GM18873 (cell line): ENCODE measurements around the gene MAD1L1.

Source experiments
- ATAC-seq: cut with Tn5 transposase; IDR thresholded peaks from one replicate; pipeline ENCODE4 v1.9.1; 2021; ENCODE audit warnings: mild to moderate bottlenecking, moderate library complexity, moderate number of reproducible peaks; ENCODE audit not compliant: unreplicated experiment, low FRiP score

The MAD1L1 gene

DNA sequence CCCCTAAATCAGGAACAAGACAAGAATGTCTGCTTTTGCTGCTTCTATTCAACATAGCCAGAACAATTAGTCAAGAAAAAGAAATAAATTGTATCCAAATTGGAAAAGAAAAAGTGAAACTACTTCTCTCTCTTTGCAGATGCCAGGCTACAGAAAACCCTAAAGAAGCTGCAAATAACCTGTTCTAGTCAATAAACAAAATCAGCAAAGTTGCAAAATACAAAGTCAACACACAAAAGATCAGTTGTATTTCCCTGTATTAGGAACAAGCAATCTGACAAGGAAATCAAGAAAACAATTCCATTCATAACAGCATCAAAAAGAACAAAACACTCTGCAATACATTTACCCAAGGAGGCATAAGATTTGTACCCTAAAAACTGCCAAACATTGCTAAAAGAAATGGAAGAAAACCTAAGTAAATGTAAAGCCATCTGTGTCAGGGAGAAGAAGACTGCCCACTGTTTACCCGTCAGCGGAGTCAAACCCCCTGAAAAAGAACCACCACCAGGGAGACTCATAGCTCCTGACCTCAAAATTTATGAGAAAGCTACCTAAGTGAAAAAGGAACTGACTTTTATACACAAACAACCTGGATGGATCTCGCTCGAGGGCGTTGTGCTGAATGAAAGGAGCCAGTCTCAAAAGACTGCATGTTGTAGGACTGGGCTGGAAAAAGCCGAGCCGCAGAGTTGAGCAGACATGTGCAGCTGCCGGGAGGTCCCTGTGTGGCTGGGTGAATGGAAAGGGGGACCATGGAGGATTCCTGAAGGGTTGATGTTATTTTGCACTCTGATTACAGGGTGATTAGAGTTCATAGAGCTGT lies 263.1 kb downstream of the MAD1L1 start:
- no peak for ATAC-seq

- ATAC-seq: no peak
Measured at GRCh38 chr7:1968397-1969111, 264.2 kb downstream of the MAD1L1 start.

DNA sequence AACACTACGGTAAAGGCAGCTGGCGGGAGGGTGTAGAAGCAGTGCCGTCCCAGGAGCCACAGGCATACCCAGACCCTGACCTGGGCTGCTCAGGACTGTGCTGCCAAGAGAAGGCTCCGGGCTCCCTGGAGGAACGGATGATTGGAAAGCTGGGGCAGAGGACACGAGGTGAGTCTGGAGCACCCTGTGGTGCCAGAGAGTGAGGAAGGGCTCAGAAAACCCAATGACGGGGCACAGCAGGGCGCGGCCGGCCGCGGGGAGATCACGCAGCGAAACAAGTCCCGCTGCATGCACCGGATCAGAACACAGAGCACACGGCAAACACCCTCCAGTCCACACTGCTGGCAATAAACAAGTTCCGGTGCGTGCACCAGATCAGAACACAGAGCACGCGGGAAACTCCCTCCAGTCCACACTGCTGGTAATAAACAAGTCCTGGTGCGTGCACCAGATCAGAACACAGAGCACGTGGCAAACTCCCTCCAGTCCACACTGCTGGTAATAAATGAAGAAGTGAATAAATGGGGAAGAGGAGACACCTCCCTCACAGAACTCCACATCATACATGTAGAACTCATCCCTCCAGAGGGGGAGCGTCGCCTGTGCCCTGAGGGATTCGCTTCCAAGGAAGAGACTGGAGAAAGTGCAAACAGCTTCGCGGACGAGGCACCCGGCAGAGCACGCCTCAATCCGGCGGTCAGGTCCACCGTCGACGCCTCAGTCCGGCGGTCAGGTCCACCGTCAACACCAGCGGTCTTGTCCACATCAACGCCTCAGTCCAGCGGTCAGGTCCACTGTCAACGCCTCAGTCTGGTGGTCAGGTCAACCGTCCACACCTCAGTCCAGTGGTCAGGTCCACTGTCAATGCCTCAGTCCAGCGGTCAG lies 265.0 kb downstream of the MAD1L1 start:
- no peak for ATAC-seq

- no peak for ATAC-seq
Measured at GRCh38 chr7:1966631-1967200, 266.0 kb downstream of the MAD1L1 start.

GRCh38 chr7:1965579-1966294 lies 267.0 kb downstream of the MAD1L1 start:
- no peak for ATAC-seq

- no peak for ATAC-seq
Measured at GRCh38 chr7:1964913-1965578, 267.7 kb downstream of the MAD1L1 start.

DNA sequence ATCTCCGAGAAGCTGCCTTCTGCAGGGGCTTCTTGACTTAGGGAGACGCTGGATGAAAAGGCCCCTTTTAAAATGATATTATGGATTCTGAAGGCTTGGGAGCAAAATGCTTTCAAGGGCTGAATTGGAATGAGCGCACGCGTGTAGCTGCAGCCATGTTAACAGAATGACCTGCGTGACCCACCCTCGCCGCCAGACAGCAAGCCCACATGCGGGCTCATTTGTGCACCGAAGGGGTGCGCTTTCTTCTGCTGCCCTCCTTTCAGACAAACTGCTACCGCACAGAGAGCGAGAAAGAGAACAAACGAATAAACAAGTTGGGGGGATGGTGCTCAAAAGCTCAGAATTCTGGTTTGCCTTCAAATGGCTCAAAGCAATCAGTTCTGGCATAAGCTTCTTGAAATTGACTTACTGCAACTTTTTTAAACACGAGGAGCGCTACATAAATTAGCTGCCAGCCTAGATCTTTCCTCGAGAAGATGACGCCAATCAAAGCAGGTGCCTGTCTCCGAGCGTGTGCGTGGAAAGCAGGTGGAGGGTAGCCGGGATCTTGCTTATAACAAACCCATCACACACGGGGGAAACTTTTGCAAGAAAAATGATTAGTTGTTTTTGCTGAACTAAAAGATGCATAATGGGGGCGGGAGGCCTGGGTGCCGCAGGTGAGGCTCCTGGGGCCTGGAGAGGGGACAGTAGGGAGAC lies 268.4 kb downstream of the MAD1L1 start:
- no peak for ATAC-seq

DNA sequence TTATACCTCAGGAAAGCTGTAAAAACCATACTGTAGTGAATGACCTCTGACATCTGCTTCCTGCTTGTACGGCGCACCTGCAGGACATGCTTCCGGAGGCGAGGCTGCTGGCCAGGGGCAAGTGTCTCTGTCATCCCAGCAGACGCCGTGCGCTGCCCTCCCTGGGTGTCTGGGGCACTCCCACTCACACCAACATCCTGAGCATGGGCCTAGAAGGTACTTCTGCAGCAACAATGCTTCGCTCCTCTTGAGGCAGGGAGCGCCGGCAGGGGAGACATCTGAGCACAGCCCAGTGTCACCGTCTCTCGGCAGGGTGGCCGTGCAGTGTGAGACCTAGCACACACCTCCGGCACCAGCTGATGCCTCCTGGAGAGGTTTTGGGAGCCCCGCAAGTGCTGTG lies 269.2 kb downstream of the MAD1L1 start:
- no peak for ATAC-seq

DNA sequence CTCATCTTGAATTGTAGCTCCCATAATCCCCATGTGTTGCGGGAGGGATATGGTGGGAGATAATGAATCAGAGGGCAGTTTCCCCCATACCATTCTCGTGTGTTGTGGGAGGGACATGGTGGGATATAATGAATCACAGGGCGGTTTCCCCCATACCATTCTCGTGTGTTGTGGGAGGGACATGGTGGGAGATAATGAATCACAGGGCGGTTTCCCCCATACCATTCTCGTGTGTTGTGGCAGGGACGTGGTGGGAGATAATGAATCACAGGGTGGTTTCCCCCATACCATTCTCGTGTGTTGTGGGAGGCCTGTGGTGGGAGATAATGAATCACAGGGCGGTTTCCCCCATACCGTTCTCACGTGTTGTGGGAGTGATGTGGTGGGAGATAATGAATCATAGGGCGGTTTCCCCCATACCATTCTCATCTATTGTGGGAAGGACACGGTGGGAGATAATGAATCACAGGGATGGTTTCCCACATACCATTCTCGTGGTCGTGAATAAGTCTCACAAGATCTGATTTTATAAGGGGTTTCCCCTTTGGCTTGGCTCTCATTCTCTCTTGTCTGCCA lies 271.0 kb downstream of the MAD1L1 start:
- no peak for ATAC-seq

DNA sequence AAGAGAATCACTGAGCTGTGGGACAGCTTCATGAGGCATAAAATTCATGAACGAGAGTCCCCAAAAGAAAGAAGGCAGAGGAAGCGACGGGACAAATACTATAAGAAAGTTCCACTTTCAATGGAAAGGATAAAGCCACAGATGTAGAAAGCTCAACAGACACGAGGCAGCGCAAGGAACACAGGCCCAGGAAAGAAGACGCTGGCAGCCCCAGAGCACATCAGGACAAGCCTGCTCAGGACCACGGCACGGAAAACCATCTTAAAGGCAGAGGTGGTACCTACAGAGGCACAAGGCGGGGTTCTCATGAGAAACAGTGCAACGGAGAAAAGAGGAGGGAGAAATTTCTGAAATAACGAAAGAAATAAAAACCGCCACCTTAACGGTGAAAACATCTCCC lies 273.4 kb downstream of the MAD1L1 start:
- ATAC-seq: no peak

DNA sequence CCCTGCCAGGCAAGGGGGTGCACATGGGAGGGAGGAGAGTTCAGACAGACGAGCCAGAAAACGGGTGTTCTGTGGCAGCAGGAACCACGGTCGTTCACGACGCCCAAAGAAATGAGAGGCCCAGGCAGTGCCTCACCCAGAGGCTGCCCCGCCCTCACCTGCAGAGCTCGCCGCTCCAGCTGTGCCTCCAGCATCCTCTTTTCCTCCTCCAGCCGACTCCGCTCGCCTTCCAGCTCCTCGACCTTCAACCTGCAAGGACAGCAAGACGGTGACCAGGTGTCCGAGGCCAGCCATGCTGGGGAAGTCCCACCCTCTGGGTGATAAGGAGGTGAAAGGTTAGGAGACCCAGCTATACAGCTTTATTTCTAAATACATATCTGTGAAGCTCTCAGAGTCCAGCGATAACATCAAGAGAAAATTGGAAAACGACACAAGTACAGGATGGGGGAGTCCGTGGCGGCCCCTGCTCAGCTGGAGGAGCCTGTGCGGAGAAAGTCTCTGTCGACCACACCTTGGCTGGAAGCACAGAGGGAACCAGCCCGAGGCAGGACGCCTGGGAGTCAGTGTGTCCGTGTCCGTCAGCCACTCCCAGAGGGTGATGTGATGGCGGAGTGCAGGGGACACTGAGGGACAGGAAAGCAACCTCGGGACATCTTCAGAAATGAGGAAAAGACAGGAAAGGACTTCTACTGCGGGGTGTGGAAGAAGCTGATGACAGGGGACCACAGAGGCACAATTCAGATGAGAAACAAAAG lies 275.1 kb downstream of the MAD1L1 start:
- no peak for ATAC-seq

DNA sequence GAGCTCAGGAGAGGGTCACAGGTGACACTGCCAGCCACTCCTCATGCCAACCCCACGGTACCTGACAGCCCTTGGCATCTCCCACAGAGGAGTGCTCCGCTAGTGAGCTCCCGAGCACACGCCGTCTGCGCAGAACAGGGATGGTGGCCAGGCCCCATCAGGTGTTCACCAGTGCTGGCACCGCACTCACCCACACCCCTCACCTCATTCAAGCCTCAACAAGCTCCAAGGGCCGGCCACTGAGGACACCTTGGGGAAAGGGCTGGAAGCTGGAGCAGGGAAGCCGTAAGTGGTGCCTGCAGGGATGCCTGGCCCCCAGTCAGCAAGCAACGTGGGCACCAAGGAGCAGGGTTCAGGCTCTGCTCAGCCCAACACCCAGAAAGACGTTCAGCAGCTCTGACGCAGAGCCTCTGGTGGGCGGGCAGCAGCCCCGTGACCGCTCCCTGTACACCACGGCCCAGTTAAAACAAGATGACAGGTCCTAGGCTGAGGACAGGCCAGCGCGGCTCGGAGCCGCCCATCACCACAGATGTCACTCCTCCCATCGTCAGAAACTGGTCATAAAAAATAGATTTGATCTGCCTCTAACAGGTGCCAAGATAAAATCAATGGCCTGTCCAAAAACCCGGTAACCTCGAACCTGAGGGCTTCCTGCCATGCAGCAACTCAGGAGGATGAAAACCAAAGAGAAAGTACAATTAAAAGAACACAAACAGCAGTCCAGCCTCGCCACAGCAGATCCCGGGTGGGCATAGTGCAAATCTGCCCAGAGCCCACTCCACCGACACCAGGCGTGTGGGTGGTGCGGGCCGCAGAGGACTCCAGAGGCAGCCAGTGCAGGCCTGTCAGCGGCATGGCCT lies 275.9 kb downstream of the MAD1L1 start:
- ATAC-seq: no peak

DNA sequence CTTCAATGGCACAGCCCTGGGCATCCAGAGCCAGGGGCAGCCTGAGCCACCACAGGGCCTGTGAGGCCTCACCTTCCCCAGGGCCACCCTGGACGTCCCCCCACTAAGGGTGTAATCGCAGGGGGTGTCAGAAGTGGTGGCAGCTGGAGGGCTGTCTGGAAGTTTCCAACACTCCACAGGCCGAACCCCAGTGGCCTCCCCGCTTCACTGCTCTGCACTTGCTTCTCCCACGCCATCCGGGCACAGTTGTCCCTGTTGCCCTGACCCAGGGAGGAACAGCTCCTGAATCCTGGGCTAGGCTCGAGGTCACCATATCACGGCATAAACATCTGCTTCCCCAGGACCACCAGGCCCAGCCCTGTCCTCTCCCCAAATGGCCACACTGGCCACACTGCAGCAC lies 276.6 kb downstream of the MAD1L1 start:
- no peak for ATAC-seq

DNA sequence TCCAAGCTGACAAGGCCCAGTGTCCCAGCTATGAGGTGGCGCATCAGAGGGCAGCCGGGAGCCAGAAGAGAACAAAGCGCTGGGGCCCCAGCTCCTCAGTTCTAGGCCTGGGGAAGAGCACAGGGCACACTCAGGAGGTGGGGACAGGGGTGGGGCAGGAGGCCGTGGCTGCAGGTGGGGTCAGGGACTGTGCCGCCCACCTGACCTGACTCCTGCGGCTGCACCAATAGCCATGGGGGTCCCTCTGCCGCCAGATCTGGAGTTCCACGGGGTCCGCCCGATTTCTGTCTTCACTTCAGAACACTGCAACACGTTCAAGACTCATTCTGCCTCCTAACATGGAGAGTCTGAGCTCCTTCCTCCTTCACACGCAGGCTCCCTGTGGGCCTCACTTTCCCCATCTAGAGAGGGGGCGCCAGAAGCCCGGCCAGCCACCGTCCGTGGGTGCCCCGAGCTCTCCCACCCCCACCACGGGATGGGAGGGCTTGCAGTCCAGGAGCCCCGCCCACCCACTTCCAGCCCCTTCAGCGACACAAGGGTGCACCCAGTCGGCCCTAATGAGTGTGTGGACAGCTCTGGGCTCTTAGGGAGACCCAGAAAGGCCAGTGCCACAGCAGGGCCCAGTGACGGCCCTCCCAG lies 278.3 kb downstream of the MAD1L1 start:
- no peak for ATAC-seq

GRCh38 chr7:1953199-1954190 lies 279.2 kb downstream of the MAD1L1 start:
- ATAC-seq: no peak
